ENCODE results near the gene CYP26C1. TPM values are rescaled to one million over a fixed set of nuclear protein-coding genes. Genes with fewer than 3 reads are reported as not detected.

Gene CYP26C1
- total RNA-seq, 1 donor from 2014 or later = 0.25 TPM

GRCh38 chr10:93074597-93075368 is 14.2 kb downstream of the CYP26C1 start:
- TF ChIP-seq CTCF (IDR thresholded peaks at IDR 0.05) = no peak
- Mint-ChIP-seq H3K4me3 (ENCODE audit: unreplicated experiment) (peak overlapping the region; percentile 71), H3K27me3 (ENCODE audit: low read depth) (peaks cover 41% of the 10 kb centered on the region), H3K27ac (ENCODE audit: unreplicated experiment) (no peak overlapping the region), H3K9me3 (ENCODE audit: low read depth) (no peaks in the 10 kb centered on the region), H3K4me1 (ENCODE audit: low read depth) (peaks cover 50% of the 10 kb centered on the region), H3K36me3 (ENCODE audit: low read depth) (no peaks in the 10 kb centered on the region)
- DNase-seq (ENCODE audit: low spot score) = no peak

GRCh38 chr10:93075369-93076221 is 15.0 kb downstream of the CYP26C1 start:
- no peaks in the 10 kb centered on the region for H3K36me3 Mint-ChIP-seq (ENCODE audit: low read depth)
- peak overlapping the region; percentile 71 for H3K4me3 Mint-ChIP-seq (ENCODE audit: unreplicated experiment)
- peaks cover 58% of the 10 kb centered on the region for H3K4me1 Mint-ChIP-seq (ENCODE audit: low read depth)
- no peak for TF ChIP-seq CTCF (IDR thresholded peaks at IDR 0.05)
- H3K9me3 Mint-ChIP-seq (ENCODE audit: low read depth) = no peaks in the 10 kb centered on the region
- no peak overlapping the region for H3K27ac Mint-ChIP-seq (ENCODE audit: unreplicated experiment)
- peaks cover 34% of the 10 kb centered on the region for H3K27me3 Mint-ChIP-seq (ENCODE audit: low read depth)
- DNase-seq (ENCODE audit: low spot score) = no peak

- no peak for DNase-seq (ENCODE audit: low spot score)
- TF ChIP-seq CTCF (IDR thresholded peaks at IDR 0.05) = no peak
- Mint-ChIP-seq H3K9me3 (ENCODE audit: low read depth) (no peaks in the 10 kb centered on the region), H3K27me3 (ENCODE audit: low read depth) (peaks cover 23% of the 10 kb centered on the region), H3K36me3 (ENCODE audit: low read depth) (no peaks in the 10 kb centered on the region), H3K4me3 (ENCODE audit: unreplicated experiment) (no peak overlapping the region), H3K27ac (ENCODE audit: unreplicated experiment) (no peak overlapping the region), H3K4me1 (ENCODE audit: low read depth) (peaks cover 67% of the 10 kb centered on the region)
These were observed 16.3 kb downstream of the CYP26C1 start for GRCh38 chr10:93076871-93077270.

GRCh38 chr10:93077860-93078337 is 17.3 kb downstream of the CYP26C1 start:
- no peaks in the 10 kb centered on the region for H3K9me3 Mint-ChIP-seq (ENCODE audit: low read depth)
- no peak overlapping the region for H3K27ac Mint-ChIP-seq (ENCODE audit: unreplicated experiment)
- no peaks in the 10 kb centered on the region for H3K36me3 Mint-ChIP-seq (ENCODE audit: low read depth)
- peaks cover 15% of the 10 kb centered on the region for H3K27me3 Mint-ChIP-seq (ENCODE audit: low read depth)
- peaks cover 62% of the 10 kb centered on the region for H3K4me1 Mint-ChIP-seq (ENCODE audit: low read depth)
- no peak for DNase-seq (ENCODE audit: low spot score)
- TF ChIP-seq CTCF (IDR thresholded peaks at IDR 0.05) = no peak
- no peak overlapping the region for H3K4me3 Mint-ChIP-seq (ENCODE audit: unreplicated experiment)

- H3K36me3 Mint-ChIP-seq (ENCODE audit: low read depth) = no peaks in the 10 kb centered on the region
- DNase-seq (ENCODE audit: low spot score) = no peak
- TF ChIP-seq CTCF (IDR thresholded peaks at IDR 0.05) = no peak
- H3K4me3 Mint-ChIP-seq (ENCODE audit: unreplicated experiment) = no peak overlapping the region
- H3K27ac Mint-ChIP-seq (ENCODE audit: unreplicated experiment) = peak overlapping the region; percentile 39
- no peaks in the 10 kb centered on the region for H3K9me3 Mint-ChIP-seq (ENCODE audit: low read depth)
- peaks cover 51% of the 10 kb centered on the region for H3K4me1 Mint-ChIP-seq (ENCODE audit: low read depth)
- H3K27me3 Mint-ChIP-seq (ENCODE audit: low read depth) = peaks cover 5% of the 10 kb centered on the region
These were observed 19.2 kb downstream of the CYP26C1 start for GRCh38 chr10:93079663-93080349.

Measured in chondrocyte (in vitro differentiated cells).